CD4-positive, alpha-beta T cell (primary cell): ENCODE results near the gene LYRM9. TPM values are rescaled to one million over a fixed set of nuclear protein-coding genes. Genes with fewer than 3 reads are reported as not detected.

Experiments used
- ATAC-seq: fragments of 200-7000 bp; cut with Tn5 transposase; one replicate; pipeline ENCODE4 v1.10.0; 2022; ENCODE audit warnings: mild to moderate bottlenecking; ENCODE audit not compliant: poor library complexity
- CTCF ChIA-PET: fragments of 350-600 bp; sonication (Branson Sonifier 250); formaldehyde crosslinking; loops from one replicate; lab custom pipeline; 2021; ENCODE audit warnings: antibody characterized with exemption, inconsistent platforms; lab: Charles Lee
- POLR2A ChIA-PET: fragments of 350-600 bp; sonication (Branson Sonifier 250); formaldehyde crosslinking; loops from one replicate; lab custom pipeline; 2021; ENCODE audit warnings: antibody characterized with exemption, inconsistent platforms; lab: Charles Lee
- DNase-seq, 14 experiments: peaks; one replicate each; pipeline ENCODE4 v3.0.0-alpha.2; 2013 to 2020; ENCODE audit warnings: mixed read lengths in 2 of 14
- H3K27ac ChIP-seq, 2 donors: one replicate each; pipeline versions ENCODE4 v1.5.1 to v1.7.0; 2013; ENCODE audit warnings: low read length in 2 of 2, low read depth in 1 of 2, mild to moderate bottlenecking in 1 of 2
- H3K27me3 ChIP-seq, 2 experiments: 1 replicate in 1 of 2; 2 replicates in 1 of 2; pipeline versions ENCODE4 v1.6.1 to v1.7.0; 2013; ENCODE audit warnings: low read length in 2 of 2, control low read depth in 1 of 2, mild to moderate bottlenecking in 1 of 2, moderate library complexity in 1 of 2; ENCODE audit not compliant: insufficient read depth in 2 of 2, control insufficient read depth in 1 of 2
- H3K36me3 ChIP-seq: one replicate; pipeline ENCODE4 v1.6.1; 2013; ENCODE audit warnings: low read length, control low read depth; ENCODE audit not compliant: insufficient read depth
- H3K4me1 ChIP-seq: one replicate; pipeline ENCODE4 v1.6.1; 2013; ENCODE audit warnings: low read length, control low read depth; ENCODE audit not compliant: insufficient read depth
- H3K4me3 ChIP-seq: one replicate; pipeline ENCODE4 v1.5.1; 2013; ENCODE audit warnings: mild to moderate bottlenecking, low read length, moderate library complexity
- H3K9me3 ChIP-seq, 2 experiments: 1 replicate in 1 of 2; 2 replicates in 1 of 2; pipeline versions ENCODE4 v1.6.1 to v1.7.0; 2013; ENCODE audit warnings: low read length in 2 of 2, mild to moderate bottlenecking in 2 of 2, control low read depth in 1 of 2, moderate library complexity in 1 of 2; ENCODE audit not compliant: control insufficient read depth in 1 of 2, insufficient read depth in 1 of 2
- H3K27ac Mint-ChIP-seq: one replicate; pipeline ENCODE4 v1.8.0; 2020; ENCODE audit warnings: mixed read lengths
- H3K27me3 Mint-ChIP-seq: one replicate; pipeline ENCODE4 v1.8.0; 2021; ENCODE audit warnings: mixed read lengths
- H3K36me3 Mint-ChIP-seq: one replicate; pipeline ENCODE4 v1.8.0; 2021; ENCODE audit warnings: low read depth, mixed read lengths
- H3K4me1 Mint-ChIP-seq: one replicate; pipeline ENCODE4 v1.8.0; 2021; ENCODE audit warnings: low read depth, mixed read lengths
- H3K4me3 Mint-ChIP-seq: one replicate; pipeline ENCODE4 v1.8.0; 2020; ENCODE audit warnings: mild to moderate bottlenecking, mixed read lengths
- H3K9me3 Mint-ChIP-seq: one replicate; pipeline ENCODE4 v1.8.0; 2020; ENCODE audit warnings: mixed read lengths
- intact Hi-C, 2 experiments: fragments of 100-400 bp; cut with DNase I in 1 of 2; cut with micrococcal nuclease in 1 of 2; formaldehyde crosslinking; loops; one replicate each; pipeline versions ENCODE4 v1.15.1 to v1.9.0; 2023 to 2025; cut with DNase I, micrococcal nuclease
- total RNA-seq, 174 experiments: library from RNA in 2 of 174; stranded (reverse) in 2 of 174; gene quantifications; one replicate each; pipeline ENCODE4 v1.2.3 and lab custom pipeline; 2021 to 2026
- TF ChIP-seq, protein P1 (sequence below): fragments of 200-600 bp; IDR thresholded peaks from one replicate; pipeline ENCODE4 v1.8.0; 2022; ENCODE audit warnings: antibody characterized with exemption, mild to moderate bottlenecking

LYRM9 gene
- total RNA-seq, 2 experiments from 2014 or later = 13.0 to 15.7 TPM

DNA sequence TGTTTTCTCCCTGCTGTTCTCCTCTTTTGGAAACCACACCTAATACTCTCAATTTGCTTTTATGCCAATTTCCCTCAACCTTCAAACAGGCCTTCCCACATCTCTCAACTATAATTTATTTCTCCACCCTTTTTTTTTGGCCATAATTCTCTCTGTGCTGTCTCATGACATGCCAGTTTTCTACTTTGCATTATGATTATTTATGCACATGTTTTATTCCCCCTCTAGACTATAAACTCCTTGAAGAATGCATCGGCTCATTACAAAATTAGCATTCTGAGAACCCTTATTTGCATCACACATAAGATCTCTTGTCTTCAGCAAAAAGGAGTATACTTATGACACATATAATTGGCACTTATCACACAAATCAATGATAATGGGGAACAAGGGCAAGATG is 10.9 kb upstream of the LYRM9 start:
- TF ChIP-seq, protein P1, sequence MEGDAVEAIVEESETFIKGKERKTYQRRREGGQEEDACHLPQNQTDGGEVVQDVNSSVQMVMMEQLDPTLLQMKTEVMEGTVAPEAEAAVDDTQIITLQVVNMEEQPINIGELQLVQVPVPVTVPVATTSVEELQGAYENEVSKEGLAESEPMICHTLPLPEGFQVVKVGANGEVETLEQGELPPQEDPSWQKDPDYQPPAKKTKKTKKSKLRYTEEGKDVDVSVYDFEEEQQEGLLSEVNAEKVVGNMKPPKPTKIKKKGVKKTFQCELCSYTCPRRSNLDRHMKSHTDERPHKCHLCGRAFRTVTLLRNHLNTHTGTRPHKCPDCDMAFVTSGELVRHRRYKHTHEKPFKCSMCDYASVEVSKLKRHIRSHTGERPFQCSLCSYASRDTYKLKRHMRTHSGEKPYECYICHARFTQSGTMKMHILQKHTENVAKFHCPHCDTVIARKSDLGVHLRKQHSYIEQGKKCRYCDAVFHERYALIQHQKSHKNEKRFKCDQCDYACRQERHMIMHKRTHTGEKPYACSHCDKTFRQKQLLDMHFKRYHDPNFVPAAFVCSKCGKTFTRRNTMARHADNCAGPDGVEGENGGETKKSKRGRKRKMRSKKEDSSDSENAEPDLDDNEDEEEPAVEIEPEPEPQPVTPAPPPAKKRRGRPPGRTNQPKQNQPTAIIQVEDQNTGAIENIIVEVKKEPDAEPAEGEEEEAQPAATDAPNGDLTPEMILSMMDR = no peak
- Mint-ChIP-seq H3K27me3 (peaks cover 41% of the 10 kb centered on the region), H3K4me1 (no peaks in the 10 kb centered on the region), H3K4me3 (no peak overlapping the region), H3K36me3 (no peaks in the 10 kb centered on the region), H3K9me3 (no peaks in the 10 kb centered on the region), H3K27ac (no peak overlapping the region)
- Histone ChIP-seq H3K27me3 (peaks cover 3 to 19% of the 10 kb centered on the region in 2 experiments), H3K4me1 (no peaks in the 10 kb centered on the region), H3K27ac (no peak overlapping the region), H3K4me3 (no peak overlapping the region), H3K9me3 (no peaks in the 10 kb centered on the region), H3K36me3 (no peaks in the 10 kb centered on the region)
- no peak for DNase-seq
- POLR2A ChIA-PET = no interaction called here
- CTCF ChIA-PET = no interaction called here
- intact Hi-C loops = no loop called here
- no peak for ATAC-seq

DNA sequence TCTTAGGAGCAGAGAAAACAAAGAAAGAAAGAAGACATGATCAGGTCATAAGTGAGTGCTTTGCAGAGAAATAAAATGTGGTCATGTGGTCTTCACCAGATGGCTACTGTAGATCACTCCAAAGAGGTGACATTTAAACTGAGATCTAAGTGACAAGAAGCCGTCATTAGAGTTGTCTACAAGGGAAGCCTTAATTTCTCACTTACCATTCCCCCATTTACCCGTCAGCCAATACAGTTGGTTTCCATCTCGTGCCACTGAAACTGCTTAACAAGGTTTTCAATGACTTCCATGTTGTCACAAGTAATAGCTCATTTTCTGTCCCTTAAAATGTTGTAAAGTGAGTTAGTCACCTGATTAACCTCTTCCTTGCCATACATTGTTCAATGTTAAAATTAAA is 6.4 kb upstream of the LYRM9 start:
- Histone ChIP-seq H3K27me3 (peaks cover 3 to 14% of the 10 kb centered on the region in 2 experiments), H3K4me3 (no peak overlapping the region), H3K9me3 (no peaks in the 10 kb centered on the region), H3K27ac (no peak overlapping the region), H3K4me1 (no peaks in the 10 kb centered on the region), H3K36me3 (no peaks in the 10 kb centered on the region)
- Mint-ChIP-seq H3K27me3 (peaks cover 51% of the 10 kb centered on the region), H3K4me3 (no peak overlapping the region), H3K9me3 (no peaks in the 10 kb centered on the region), H3K36me3 (no peaks in the 10 kb centered on the region), H3K4me1 (no peaks in the 10 kb centered on the region), H3K27ac (no peak overlapping the region)
- ChIA-PET CTCF (no interaction called here), POLR2A (no interaction called here)
- TF ChIP-seq, protein P1 = no peak
- no peak for ATAC-seq
- no peak for DNase-seq
- intact Hi-C loops = loop anchor here in 1 of 2 experiments (10.0 kb wide), 1 partner anchor 445 kb away; the partner anchor contains the start of gene KSR1

DNA sequence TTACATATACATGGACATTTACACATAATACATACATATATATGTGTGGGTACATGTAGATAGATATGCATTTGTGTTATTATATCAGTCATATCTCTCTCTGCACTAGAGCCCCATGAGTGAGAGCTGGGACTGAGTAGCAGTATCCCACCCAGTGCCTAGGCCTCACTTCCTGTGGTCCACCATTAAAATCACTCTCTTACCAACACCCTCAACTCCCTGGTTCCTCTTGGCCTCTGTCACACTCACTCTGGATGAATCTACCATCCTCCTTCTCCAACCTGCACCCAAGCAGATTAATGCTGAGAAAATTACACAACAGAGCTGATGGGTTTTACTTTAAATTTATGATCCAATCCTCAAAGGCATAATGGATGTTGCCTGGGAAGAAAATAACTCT is 4.9 kb upstream of the LYRM9 start:
- intact Hi-C loops = loop anchor here in 1 of 2 experiments (10.0 kb wide), 1 partner anchor 443 kb away; the partner anchor contains the start of gene KSR1
- no peaks in the 10 kb centered on the region for H3K36me3 Mint-ChIP-seq
- Histone ChIP-seq H3K9me3 (no peaks in the 10 kb centered on the region), H3K4me3 (no peak overlapping the region), H3K36me3 (no peaks in the 10 kb centered on the region), H3K27ac (no peak overlapping the region), H3K4me1 (peaks cover 4% of the 10 kb centered on the region), H3K27me3 (peaks cover 3 to 18% of the 10 kb centered on the region in 2 experiments)
- TF ChIP-seq, protein P1 = no peak
- H3K4me3 Mint-ChIP-seq = no peak overlapping the region
- ChIA-PET POLR2A (no interaction called here), CTCF (interaction anchor here (0.7 kb wide), 1 partner anchor 18 kb away, joined by 3 read pairs; no protein-coding TSS in a partner anchor)
- peaks cover 45% of the 10 kb centered on the region for H3K27me3 Mint-ChIP-seq
- no peak for ATAC-seq
- no peak for DNase-seq
- no peak overlapping the region for H3K27ac Mint-ChIP-seq
- H3K9me3 Mint-ChIP-seq = no peaks in the 10 kb centered on the region
- H3K4me1 Mint-ChIP-seq = peaks cover 9% of the 10 kb centered on the region
